Right atrium auricular region (tissue), 2 donors: ENCODE measurements around the gene TMC6. TPM values are rescaled to one million over a fixed set of nuclear protein-coding genes. Genes with fewer than 3 reads are reported as not detected.
A peak's percentile ranks its signal among the peaks of the same experiment; 100 is the strongest.

ENCODE experiments used
- DNase-seq: peaks from one replicate; pipeline ENCODE4 v3.0.0-alpha.2; 2019; ENCODE audit warnings: low spot score
- H3K27ac ChIP-seq, 2 donors: fragments of 200-600 bp; sonication (generic); 1 replicate in 1 of 2; 2 replicates in 1 of 2; pipeline ENCODE4 v1.5.1; 2016 to 2019
- H3K27me3 ChIP-seq, 2 donors: fragments of 200-600 bp; sonication (generic); one replicate each; pipeline versions ENCODE4 v1.5.1 to v1.6.0; 2017 to 2019
- H3K36me3 ChIP-seq: fragments of 200-600 bp; sonication (generic); one replicate; pipeline ENCODE4 v1.5.1; 2016
- H3K4me1 ChIP-seq, 2 donors: fragments of 200-600 bp; sonication (generic); one replicate each; pipeline versions ENCODE4 v1.5.1 to v1.6.0; 2017 to 2019
- H3K4me3 ChIP-seq, 2 donors: fragments of 200-600 bp; sonication (generic); 1 replicate in 1 of 2; 2 replicates in 1 of 2; pipeline ENCODE4 v1.5.1; 2017 to 2019; ENCODE audit warnings: mild to moderate bottlenecking in 1 of 2, moderate library complexity in 1 of 2
- H3K9me3 ChIP-seq, 2 donors: fragments of 200-600 bp; sonication (generic); one replicate each; pipeline ENCODE4 v1.5.1; 2019
- total RNA-seq, 2 donors: library from RNA; depleted of rRNA; stranded (reverse); fragments of >200 nt; gene quantifications; one replicate each; pipeline ENCODE4 v1.1.0, GENCODE V29; 2016
- TF ChIP-seq, protein P1 (sequence below), 2 donors: fragments of 200-600 bp; sonication (generic); IDR thresholded peaks; one replicate each; pipeline ENCODE4 v1.5.1; 2019; ENCODE audit warnings: antibody characterized with exemption in 2 of 2

The TMC6 gene
- total RNA-seq, 2 donors from 2014 or later = 7.5 to 41.3 TPM

DNA sequence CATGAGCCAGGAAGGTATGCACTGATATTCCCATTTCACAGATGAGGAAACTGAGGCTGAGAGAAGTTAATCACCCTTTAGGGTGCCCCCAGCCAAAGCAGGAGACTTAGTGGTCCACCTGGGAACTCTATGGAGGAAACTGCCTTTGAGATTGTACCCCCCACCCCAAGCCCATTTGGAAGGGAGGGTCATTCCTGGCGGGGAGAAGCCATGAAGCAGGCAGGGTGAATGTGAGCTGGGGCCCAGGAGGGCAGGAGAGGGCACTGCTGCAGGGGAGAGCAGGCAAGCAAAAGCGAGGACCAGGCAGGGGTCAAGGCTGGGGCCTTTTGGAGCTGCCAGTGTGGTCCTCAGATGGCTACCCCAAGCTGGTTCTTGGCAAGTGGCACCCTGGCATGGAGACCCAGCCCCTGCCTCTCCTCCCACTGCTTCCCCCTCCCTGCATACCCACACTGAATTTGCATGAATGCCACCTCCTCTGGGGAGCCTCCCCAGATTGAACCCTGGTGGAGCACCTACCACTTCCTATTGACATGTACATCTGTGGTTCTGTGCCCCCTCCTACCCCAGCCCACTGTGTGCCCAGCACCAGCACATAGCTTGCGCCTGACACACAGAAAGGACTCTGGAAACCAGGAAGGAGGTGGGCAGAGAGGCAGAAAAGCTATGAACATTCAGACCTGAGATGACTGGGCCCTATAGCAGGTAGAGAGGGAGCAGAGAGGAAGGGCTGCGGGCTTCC is 965 bp upstream of the TMC6 start:
- TF ChIP-seq, protein P1, sequence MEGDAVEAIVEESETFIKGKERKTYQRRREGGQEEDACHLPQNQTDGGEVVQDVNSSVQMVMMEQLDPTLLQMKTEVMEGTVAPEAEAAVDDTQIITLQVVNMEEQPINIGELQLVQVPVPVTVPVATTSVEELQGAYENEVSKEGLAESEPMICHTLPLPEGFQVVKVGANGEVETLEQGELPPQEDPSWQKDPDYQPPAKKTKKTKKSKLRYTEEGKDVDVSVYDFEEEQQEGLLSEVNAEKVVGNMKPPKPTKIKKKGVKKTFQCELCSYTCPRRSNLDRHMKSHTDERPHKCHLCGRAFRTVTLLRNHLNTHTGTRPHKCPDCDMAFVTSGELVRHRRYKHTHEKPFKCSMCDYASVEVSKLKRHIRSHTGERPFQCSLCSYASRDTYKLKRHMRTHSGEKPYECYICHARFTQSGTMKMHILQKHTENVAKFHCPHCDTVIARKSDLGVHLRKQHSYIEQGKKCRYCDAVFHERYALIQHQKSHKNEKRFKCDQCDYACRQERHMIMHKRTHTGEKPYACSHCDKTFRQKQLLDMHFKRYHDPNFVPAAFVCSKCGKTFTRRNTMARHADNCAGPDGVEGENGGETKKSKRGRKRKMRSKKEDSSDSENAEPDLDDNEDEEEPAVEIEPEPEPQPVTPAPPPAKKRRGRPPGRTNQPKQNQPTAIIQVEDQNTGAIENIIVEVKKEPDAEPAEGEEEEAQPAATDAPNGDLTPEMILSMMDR (IDR thresholded peaks at IDR 0.05) = no peak
- Histone ChIP-seq H3K4me3 (no peak overlapping the region), H3K36me3 (peaks cover 12% of the 10 kb centered on the region), H3K4me1 (peaks cover 2 to 85% of the 10 kb centered on the region in 2 donors), H3K9me3 (no peaks in the 10 kb centered on the region), H3K27ac (peak overlapping the region; percentile 81 to 83), H3K27me3 (no peaks in the 10 kb centered on the region)
- DNase-seq = no peak

DNA sequence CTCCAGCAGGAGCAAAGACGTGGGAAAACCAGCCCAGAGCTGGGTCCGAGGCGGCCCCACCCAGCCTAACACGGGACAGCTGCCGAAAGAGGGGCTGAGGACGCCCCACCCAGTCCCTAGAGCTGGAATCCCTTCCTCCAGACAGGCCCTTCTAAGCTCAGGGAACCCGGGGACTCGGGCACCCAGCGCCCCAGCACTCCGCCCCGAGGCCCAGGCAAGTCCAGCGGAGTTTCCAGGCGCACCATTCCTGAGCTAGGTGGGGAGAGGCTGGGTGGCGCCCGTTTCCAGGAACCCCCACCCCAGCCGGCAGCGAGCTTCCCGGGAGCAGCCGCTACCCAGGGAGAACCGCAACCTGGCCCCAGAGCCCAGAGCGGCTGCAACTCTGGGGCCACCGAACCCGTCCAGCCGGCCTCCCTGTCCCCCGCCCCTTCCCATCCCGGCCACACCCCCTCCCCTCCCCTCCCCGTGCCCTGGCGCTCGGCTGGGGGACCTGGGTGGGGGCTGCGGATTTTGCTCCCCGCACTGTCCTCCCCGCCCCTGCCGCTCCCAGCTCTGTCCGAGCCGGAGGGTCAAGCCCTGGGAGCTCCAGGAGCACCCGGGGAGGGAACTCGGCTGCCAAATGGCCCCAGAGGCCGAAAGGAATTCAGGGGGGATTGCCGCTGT is 536 bp downstream of the TMC6 start:
- TF ChIP-seq, protein P1 (IDR thresholded peaks at IDR 0.05) = no peak
- Histone ChIP-seq H3K4me1 (peaks cover 2 to 80% of the 10 kb centered on the region in 2 donors), H3K4me3 (peak overlapping the region; percentile 85 to 88), H3K27me3 (no peaks in the 10 kb centered on the region), H3K9me3 (no peaks in the 10 kb centered on the region), H3K36me3 (peaks cover 16% of the 10 kb centered on the region), H3K27ac (peak overlapping the region; percentile 81 to 83)
- DNase-seq = no peak

DNA sequence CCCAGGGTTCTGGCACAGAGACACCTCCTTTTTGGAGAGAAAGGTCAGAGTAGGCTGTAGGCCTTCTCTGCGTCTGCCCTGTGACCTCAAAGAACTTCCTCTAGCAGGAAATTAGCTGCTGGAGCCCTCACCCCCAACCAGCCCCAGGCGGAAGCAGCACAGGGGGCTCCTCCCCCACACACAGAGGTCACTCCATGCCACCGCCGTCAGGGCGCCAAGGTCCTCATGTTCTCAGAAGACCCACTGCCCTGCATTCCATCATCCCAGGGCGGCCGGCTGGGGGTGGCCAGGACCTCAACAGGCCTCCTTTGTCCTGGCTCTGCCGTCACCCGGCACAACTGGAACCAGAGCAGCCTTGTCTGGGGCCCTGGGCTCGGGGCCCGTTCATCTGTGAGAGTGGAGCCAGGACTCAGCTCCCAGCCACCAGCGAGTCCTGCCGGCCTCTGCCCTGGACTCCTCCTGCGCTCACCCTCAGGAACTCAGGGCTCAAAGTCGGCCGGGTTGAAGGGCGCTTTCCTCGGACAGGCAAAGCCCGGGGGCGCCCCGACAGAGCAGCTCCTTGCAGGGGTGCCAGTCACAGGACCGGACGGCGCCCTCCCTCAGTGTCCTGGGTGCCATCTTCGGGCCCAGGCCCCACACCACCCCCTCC is 1.2 kb downstream of the TMC6 start:
- peaks cover 18% of the 10 kb centered on the region for H3K36me3 ChIP-seq
- DNase-seq = peak; percentile 78
- H3K27me3 ChIP-seq = no peaks in the 10 kb centered on the region
- TF ChIP-seq, protein P1 (IDR thresholded peaks at IDR 0.05) = no peak
- H3K4me1 ChIP-seq = peaks cover 2 to 79% of the 10 kb centered on the region in 2 donors
- H3K9me3 ChIP-seq = no peaks in the 10 kb centered on the region
- H3K4me3 ChIP-seq = peak overlapping the region; percentile 85 to 88
- H3K27ac ChIP-seq = peak overlapping the region; percentile 81 to 83

DNA sequence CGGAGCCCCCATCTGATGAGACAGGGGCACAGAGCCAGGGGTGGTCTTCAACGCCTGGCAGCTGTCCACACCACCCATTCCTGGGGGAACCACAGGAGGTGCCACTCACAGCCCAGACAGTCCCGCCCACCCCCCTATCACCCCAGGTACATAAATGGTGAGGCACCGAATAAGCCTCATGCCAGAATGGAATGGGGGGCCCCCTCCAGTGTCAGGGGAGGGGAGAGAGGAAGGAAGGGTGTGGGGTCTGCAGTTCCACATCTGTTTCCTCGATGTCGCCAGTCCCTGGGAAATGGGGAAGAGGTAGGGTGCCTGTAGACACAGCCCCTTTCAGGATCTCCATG is 1.7 kb downstream of the TMC6 start:
- Histone ChIP-seq H3K27me3 (no peaks in the 10 kb centered on the region), H3K9me3 (no peaks in the 10 kb centered on the region), H3K36me3 (peaks cover 21% of the 10 kb centered on the region), H3K4me3 (peak overlapping the region; percentile 2 to 88), H3K4me1 (peaks cover 2 to 74% of the 10 kb centered on the region in 2 donors), H3K27ac (peak overlapping the region; percentile 81 to 83)
- DNase-seq = no peak
- TF ChIP-seq, protein P1 (IDR thresholded peaks at IDR 0.05) = no peak

DNA sequence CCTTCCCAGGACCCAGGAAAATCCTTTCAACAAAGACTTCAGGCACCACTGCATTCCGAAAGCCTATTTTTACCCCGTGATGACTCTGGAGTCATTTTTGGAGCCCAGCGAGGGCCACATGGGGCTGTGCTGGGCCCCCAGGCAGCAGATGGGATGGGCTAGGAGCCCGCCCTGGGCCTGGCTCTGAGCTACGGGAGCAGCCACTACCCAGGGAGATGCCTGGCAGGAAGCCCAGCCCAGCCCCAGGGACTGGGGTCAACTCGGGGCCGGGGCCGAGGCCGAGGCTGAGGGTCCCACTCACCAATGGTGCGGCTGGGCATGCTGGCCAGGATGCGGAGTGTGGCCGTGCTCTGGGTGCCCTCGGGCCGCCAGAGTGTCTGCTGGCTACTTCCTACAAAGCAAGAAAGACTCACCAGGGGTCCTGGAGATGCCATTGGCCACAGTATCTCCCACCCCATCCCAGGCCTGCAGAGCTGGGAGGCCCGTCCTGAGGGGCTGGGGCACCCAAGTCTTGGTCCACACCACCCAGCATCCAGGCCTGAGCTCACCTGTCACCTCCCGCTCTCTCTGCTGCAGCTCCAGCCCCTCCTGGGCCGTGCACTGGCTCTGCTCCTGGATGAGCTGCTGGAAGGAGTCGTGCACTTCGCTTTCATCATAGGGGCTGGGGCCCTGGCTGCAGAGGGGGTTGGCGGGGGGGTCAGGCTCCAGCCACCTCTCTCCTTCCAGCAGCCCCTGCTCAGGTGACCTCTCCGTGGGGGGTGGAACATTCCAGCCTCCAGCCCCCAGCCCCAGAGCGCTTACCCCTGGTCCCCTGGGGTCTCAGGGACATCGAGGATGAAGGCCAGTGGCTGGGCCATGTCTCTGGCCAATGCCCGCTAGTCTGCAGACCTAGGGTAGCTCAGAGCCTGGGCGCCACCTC is 2.3 kb downstream of the TMC6 start:
- Histone ChIP-seq H3K4me1 (peaks cover 2 to 67% of the 10 kb centered on the region in 2 donors), H3K9me3 (no peaks in the 10 kb centered on the region), H3K4me3 (peak overlapping the region in 1 of 2 donors; percentile 2), H3K36me3 (peaks cover 21% of the 10 kb centered on the region), H3K27ac (peak overlapping the region; percentile 81 to 83), H3K27me3 (no peaks in the 10 kb centered on the region)
- TF ChIP-seq, protein P1 (IDR thresholded peaks at IDR 0.05) = no peak
- no peak for DNase-seq
